Thyroid gland (tissue), 4 donors: ENCODE results near the gene LYRM7. TPM values are rescaled to one million over a fixed set of nuclear protein-coding genes. Genes with fewer than 3 reads are reported as not detected.

Source experiments
- DNase-seq, 2 donors: peaks; one replicate each; pipeline ENCODE4 v3.0.0-alpha.2; 2019
- H3K27ac ChIP-seq, 3 donors: fragments of 200-600 bp; sonication (generic); 1 replicate in 2 of 3; 2 replicates in 1 of 3; pipeline ENCODE4 v1.5.1; 2016 to 2019; ENCODE audit warnings: mild to moderate bottlenecking in 1 of 3, moderate library complexity in 1 of 3
- H3K27me3 ChIP-seq: fragments of 200-600 bp; sonication (generic); one replicate; pipeline ENCODE4 v1.5.1; 2019
- H3K36me3 ChIP-seq, 2 donors: fragments of 200-600 bp; sonication (generic); one replicate each; pipeline ENCODE4 v1.5.1; 2016 to 2019
- H3K4me1 ChIP-seq, 2 donors: fragments of 200-600 bp; sonication (generic); one replicate each; pipeline ENCODE4 v1.5.1; 2017 to 2019
- H3K4me3 ChIP-seq, 3 donors: fragments of 200-600 bp; sonication (generic); replicated peaks in 1 of 3; 1 replicate in 2 of 3; 2 replicates in 1 of 3; pipeline ENCODE4 v1.5.1; 2016; ENCODE audit warnings: mild to moderate bottlenecking in 1 of 3
- H3K9me3 ChIP-seq: fragments of 200-600 bp; sonication (generic); one replicate; pipeline ENCODE4 v1.5.1; 2017
- POLR2A ChIP-seq, 2 donors: fragments of 450-650 bp; IDR thresholded peaks; one replicate each; pipeline ENCODE4 v1.6.1; 2017; ENCODE audit warnings: antibody characterized with exemption in 2 of 2, mild to moderate bottlenecking in 2 of 2, moderate library complexity in 1 of 2
- WGBS, 2 donors: methylation state at CpG; one replicate each; pipeline ENCODE4 v1.1.5; 2017; 5-methylcytosine and 5-hydroxymethylcytosine counted together
- intact Hi-C: fragments of 100-400 bp; cut with DNase I; formaldehyde crosslinking; loops from one replicate; pipeline ENCODE4 v1.15.1; 2023
- total RNA-seq, 4 donors: library from RNA; depleted of rRNA; stranded (reverse); fragments of >200 nt; gene quantifications; one replicate each; pipeline ENCODE4 v1.2.3, GENCODE V29; 2016
- TF ChIP-seq, protein P1 (sequence below), 6 experiments: fragments of 200-600 bp in 3 of 6; fragments of 450-650 bp in 3 of 6; sonication (generic) in 3 of 6; IDR thresholded peaks; one replicate each; pipeline ENCODE4 v1.5.1; 2016 to 2019; ENCODE audit warnings: antibody characterized with exemption in 6 of 6, mild to moderate bottlenecking in 2 of 6, inconsistent platforms in 1 of 6, moderate library complexity in 1 of 6

Gene LYRM7
- total RNA-seq, 4 donors from 2014 or later = 8.8 to 13.2 (median 9.5) TPM

DNA sequence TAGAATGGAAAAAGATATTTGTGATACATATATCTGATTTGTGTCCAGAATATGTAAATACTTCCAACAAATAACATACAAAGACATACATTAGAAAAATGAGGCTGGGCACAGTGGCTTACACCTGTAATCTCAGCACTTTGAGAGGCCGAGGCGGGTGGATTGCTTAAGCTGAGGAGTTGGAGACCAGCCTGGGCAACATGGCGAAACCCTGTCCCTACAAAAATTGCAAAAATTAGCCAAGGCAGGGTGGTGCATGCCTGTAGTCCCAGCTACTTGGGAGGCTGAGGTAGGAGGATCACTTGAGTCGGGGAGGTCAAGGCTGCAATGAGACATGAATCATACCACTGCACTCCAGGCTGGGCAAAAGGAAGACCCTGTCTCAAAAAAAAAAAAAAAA is 47.0 kb downstream of the LYRM7 start:
- 95 to 96% methylated on average over 4 of the region's 4 CpGs for whole genome bisulfite sequencing, 2 donors
- TF ChIP-seq, protein P1, sequence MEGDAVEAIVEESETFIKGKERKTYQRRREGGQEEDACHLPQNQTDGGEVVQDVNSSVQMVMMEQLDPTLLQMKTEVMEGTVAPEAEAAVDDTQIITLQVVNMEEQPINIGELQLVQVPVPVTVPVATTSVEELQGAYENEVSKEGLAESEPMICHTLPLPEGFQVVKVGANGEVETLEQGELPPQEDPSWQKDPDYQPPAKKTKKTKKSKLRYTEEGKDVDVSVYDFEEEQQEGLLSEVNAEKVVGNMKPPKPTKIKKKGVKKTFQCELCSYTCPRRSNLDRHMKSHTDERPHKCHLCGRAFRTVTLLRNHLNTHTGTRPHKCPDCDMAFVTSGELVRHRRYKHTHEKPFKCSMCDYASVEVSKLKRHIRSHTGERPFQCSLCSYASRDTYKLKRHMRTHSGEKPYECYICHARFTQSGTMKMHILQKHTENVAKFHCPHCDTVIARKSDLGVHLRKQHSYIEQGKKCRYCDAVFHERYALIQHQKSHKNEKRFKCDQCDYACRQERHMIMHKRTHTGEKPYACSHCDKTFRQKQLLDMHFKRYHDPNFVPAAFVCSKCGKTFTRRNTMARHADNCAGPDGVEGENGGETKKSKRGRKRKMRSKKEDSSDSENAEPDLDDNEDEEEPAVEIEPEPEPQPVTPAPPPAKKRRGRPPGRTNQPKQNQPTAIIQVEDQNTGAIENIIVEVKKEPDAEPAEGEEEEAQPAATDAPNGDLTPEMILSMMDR (IDR thresholded peaks at IDR 0.05) = no peak
- TF ChIP-seq POLR2A (IDR thresholded peaks at IDR 0.05) = no peak

DNA sequence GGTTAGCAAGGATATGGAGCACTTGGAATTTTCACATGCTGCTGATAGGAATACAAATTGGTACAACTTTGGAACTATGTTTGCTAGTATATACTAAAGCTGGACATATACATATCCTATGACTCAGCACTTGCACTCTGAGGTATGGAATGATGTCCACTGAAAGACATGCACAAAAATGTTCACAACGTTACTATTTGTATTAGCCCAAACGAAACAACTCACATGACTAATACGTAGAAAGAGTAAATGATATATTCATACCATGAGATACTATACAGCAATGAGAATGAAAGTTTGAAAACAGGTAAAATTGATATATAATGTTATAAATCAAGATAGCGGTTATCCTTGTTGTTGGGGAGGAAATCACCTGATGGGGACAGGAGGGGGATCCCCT is 47.6 kb downstream of the LYRM7 start:
- WGBS, 2 donors = 86 to 88% methylated on average over 4 of the region's 4 CpGs
- H3K36me3 ChIP-seq = no peaks in the 10 kb centered on the region
- no peak overlapping the region for H3K4me3 ChIP-seq

More for the DNA sequence above, 47.0 kb downstream of the LYRM7 start:
- Histone ChIP-seq H3K4me1 (no peaks in the 10 kb centered on the region), H3K27ac (no peak overlapping the region), H3K9me3 (no peaks in the 10 kb centered on the region), H3K4me3 (no peak overlapping the region), H3K36me3 (no peaks in the 10 kb centered on the region), H3K27me3 (no peaks in the 10 kb centered on the region)
- intact Hi-C loops = no loop called here
- no peak for DNase-seq

DNA sequence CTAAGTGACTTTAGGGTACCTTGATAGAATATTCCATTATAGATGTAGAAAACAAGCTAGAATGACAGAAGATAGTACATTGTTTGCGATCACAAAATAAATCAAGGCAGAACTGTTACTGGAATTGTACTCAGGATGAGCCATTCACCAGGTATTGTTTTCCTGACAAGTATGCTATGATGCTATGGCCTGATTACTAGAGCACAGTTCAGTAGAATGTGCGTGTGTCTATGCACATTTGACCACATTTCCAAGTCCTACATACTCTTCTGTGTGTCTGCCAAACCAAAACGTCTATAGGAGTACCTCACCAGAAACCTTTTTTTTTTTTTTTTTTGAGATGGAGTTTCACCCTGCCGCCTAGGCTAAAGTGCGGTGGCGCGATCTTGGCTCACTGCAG is 49.8 kb downstream of the LYRM7 start:
- H3K27ac ChIP-seq = no peak overlapping the region
- intact Hi-C loops = no loop called here
- H3K9me3 ChIP-seq = no peaks in the 10 kb centered on the region
- no peaks in the 10 kb centered on the region for H3K36me3 ChIP-seq
- H3K4me3 ChIP-seq = no peak overlapping the region
- 89 to 92% methylated on average over 7 of the region's 7 CpGs for WGBS, 2 donors
- no peaks in the 10 kb centered on the region for H3K4me1 ChIP-seq
- TF ChIP-seq, protein P1 (IDR thresholded peaks at IDR 0.05) = no peak
- DNase-seq = no peak
- no peaks in the 10 kb centered on the region for H3K27me3 ChIP-seq

More for the DNA sequence above, 47.6 kb downstream of the LYRM7 start:
- H3K27ac ChIP-seq = no peak overlapping the region
- TF ChIP-seq POLR2A (IDR thresholded peaks at IDR 0.05) = no peak
- TF ChIP-seq, protein P1 (IDR thresholded peaks at IDR 0.05) = no peak
- no peaks in the 10 kb centered on the region for H3K9me3 ChIP-seq
- H3K27me3 ChIP-seq = no peaks in the 10 kb centered on the region
- DNase-seq = no peak
- H3K4me1 ChIP-seq = no peaks in the 10 kb centered on the region
- intact Hi-C loops = no loop called here

DNA sequence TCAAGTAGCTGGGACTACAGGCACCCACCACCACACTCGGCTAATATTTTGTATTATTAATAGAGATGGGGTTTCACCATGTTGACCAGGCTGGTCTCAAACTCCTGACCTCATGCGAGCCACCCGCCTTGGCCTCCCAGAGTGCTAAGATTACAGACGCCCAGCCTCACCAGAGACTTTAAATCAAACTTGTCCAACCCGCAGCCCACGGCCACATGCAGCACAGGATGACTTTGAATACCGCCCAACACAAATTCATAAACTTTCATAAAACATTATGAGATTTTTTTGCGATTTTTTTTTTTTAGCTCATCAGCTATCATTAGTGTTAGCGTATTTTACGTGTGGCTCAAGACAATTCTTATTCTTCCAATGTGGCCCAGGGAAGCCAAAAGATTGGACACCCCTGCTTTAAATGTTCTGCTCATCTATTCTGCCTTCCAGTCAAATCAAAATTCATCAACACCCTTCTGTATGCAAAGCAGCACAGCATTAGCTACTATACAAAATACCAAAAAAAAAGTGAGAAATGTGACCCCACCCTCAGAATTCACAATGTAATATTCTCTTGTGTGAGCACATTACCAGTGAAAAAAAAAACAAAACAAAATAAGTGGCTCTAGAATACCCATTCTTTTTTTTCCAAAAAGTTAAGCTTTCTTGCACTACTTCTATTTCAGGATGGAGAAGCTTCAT is 50.4 kb downstream of the LYRM7 start:
- H3K27ac ChIP-seq = no peak overlapping the region
- no peak for DNase-seq
- 91 to 98% methylated on average over 10 of the region's 10 CpGs for WGBS, 2 donors
- intact Hi-C loops = no loop called here
- TF ChIP-seq POLR2A (IDR thresholded peaks at IDR 0.05) = no peak
- no peak overlapping the region for H3K4me3 ChIP-seq
- no peaks in the 10 kb centered on the region for H3K36me3 ChIP-seq
- no peaks in the 10 kb centered on the region for H3K27me3 ChIP-seq
- no peaks in the 10 kb centered on the region for H3K9me3 ChIP-seq
- H3K4me1 ChIP-seq = no peaks in the 10 kb centered on the region

DNA sequence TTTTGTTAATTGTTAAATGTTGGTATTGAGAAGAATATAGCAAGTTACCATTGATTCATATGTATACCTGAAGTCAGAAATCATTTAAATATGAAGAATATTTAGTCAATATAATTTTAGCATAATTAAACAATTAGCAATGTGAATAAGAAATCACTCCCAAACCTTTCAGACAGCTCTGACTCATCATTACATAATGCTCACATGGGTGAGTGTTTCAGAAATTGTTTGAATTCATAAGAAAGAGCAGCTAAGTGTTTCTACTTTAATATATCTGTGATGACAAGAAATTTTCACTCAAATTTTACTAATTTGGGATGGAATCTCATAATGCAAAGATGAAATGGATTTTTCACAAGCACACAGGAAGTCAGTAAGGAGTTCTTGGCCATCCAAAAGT is 51.1 kb downstream of the LYRM7 start:
- H3K4me3 ChIP-seq = no peak overlapping the region
- no peak overlapping the region for H3K27ac ChIP-seq
- no peaks in the 10 kb centered on the region for H3K27me3 ChIP-seq
- TF ChIP-seq, protein P1 (IDR thresholded peaks at IDR 0.05) = no peak
- no peak for TF ChIP-seq POLR2A (IDR thresholded peaks at IDR 0.05)
- no peaks in the 10 kb centered on the region for H3K9me3 ChIP-seq
- H3K36me3 ChIP-seq = no peaks in the 10 kb centered on the region
- intact Hi-C loops = no loop called here
- no peaks in the 10 kb centered on the region for H3K4me1 ChIP-seq
- no peak for DNase-seq
